Measurements from ENCODE around the gene COMMD9. TPM values are rescaled to one million over a fixed set of nuclear protein-coding genes. Genes with fewer than 3 reads are reported as not detected.
A peak's percentile ranks its signal among the peaks of the same experiment; 100 is the strongest.
"Not testable (repeated sequence)": the region's sequence is repeated elsewhere in the genome, so short reads cannot be mapped to it uniquely, and the experiment has no call there.

The COMMD9 gene
- 39.0 and 42.3 TPM in 2 replicates for total RNA-seq

DNA sequence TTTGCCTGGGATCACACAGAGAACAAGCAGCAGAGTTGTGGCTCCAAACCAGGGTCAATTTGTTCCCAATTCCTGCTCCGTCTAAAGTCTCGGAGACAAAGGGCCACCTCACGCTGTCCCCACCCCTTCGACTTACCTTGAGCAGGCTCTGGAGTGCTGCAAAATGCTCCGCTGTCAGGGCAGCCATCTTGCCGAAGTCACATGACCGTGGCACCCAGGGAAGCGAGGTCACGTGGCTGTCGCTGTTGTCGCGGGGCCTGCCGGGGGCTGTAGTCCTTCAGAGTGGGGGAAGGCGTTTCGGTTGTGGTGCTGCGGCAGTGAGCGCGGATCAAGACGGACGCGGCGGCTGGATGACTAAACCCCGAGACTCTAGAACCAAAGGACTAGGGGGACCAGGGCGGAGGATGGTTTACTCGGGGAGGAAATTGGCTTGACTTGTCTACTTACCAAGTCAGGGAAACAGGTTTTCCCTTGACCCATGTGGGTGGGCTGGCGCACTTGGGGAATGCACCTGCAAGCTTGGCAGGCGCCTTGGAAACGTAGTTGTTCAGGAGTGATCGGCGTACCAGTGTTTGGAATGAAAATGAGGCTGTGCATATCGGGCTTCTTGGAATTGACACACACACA is at the start of gene COMMD9:
COMMD9 (minus strand) TSS at position 199 of the 627 bp plus-strand sequence; CDS start at position 187, 12 bp downstream.
- Mint-ChIP-seq H3K4me1 (peaks cover 26% of the 10 kb centered on the region), H3K36me3 (ENCODE audit: low read depth) (no peaks in the 10 kb centered on the region), H3K27ac (peak within 1 kb of the TSS; percentile 87), H3K4me3 (peak within 1 kb of the TSS; percentile 91), H3K27me3 (no peaks in the 10 kb centered on the region), H3K9me3 (no peaks in the 10 kb centered on the region)
- DNase-seq = peak; percentile 98
- intact Hi-C loops (cut with micrococcal nuclease) = loop anchor here (1.0 to 2.0 kb wide), 3 partner anchors 65 to 627 kb away; partner anchors contain the start of genes TRAF6 and TRIM44

DNA sequence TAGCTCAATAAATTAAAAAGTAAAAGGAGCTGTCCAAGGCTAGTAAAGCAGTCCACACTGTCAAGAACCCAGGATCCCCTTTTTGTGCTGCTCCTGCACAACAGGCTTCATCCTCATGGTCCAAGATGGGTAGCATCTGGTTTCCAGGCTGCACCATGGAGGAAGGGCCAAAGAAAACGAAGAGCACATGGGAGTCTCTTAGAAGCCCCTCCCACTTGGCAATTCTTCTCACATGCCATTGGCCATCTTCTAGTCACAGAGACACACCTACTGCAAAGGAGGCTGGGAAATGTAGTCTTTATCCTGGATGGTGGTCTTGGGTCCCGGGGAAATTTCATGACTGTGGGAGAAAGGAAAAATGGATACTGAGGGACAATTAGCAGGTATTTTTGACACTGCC is 44.7 kb upstream of the COMMD9 start:
- DNase-seq = no peak
- no peak overlapping the region for H3K4me3 Mint-ChIP-seq
- peaks cover 6% of the 10 kb centered on the region for H3K4me1 Mint-ChIP-seq
- no peak overlapping the region for H3K27ac Mint-ChIP-seq
- peaks cover 29% of the 10 kb centered on the region for H3K27me3 Mint-ChIP-seq
- intact Hi-C loops (cut with micrococcal nuclease) = no loop called here
- H3K9me3 Mint-ChIP-seq = peaks cover 6% of the 10 kb centered on the region
- no peaks in the 10 kb centered on the region for H3K36me3 Mint-ChIP-seq (ENCODE audit: low read depth)

DNA sequence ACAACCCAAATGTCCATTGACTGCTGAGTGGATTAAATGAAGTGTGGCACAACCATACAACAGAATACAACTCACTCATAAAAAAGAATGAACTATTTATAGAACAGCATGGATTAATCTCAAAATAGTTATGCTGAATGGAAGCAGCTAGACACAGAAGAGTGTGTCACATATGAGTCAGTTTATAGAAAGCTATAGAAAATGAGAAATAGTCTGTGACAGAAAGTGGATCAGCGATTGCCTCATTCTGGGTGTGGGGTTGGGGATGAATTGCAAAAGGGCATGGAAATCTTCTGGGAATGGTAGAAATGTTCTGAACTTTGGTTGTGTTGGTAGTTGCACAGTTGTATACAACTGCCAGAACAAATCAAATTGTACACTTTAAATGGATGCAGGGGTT is 44.2 kb upstream of the COMMD9 start:
- peaks cover 6% of the 10 kb centered on the region for H3K9me3 Mint-ChIP-seq
- no peak overlapping the region for H3K4me3 Mint-ChIP-seq
- no peaks in the 10 kb centered on the region for H3K36me3 Mint-ChIP-seq (ENCODE audit: low read depth)
- intact Hi-C loops (cut with micrococcal nuclease) = no loop called here
- peaks cover 6% of the 10 kb centered on the region for H3K4me1 Mint-ChIP-seq
- H3K27ac Mint-ChIP-seq = no peak overlapping the region
- no peak for DNase-seq
- H3K27me3 Mint-ChIP-seq = peaks cover 28% of the 10 kb centered on the region

DNA sequence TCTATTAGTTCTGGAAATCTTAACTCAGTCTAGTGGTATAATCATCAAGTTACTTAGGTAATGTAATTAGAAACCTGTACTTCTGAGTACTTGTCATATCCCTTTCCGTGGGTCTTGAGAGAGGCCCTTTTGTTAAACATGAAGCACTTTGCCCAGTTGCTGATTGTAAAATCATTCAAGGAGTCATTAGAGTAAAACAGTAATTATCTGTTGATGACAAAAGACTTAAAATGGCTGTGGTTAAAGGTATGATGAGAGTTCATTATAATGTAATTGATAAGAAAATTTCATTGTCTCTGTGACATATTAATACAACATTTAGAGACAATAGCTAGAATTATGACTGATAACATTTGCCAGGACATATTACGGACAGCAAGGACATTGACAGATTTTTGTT is 41.2 kb upstream of the COMMD9 start:
- H3K27ac Mint-ChIP-seq = no peak overlapping the region
- intact Hi-C loops (cut with micrococcal nuclease) = no loop called here
- no peak overlapping the region for H3K4me3 Mint-ChIP-seq
- H3K27me3 Mint-ChIP-seq = peaks cover 32% of the 10 kb centered on the region
- DNase-seq = no peak
- peaks cover 6% of the 10 kb centered on the region for H3K4me1 Mint-ChIP-seq
- H3K36me3 Mint-ChIP-seq (ENCODE audit: low read depth) = no peaks in the 10 kb centered on the region
- peaks cover 6% of the 10 kb centered on the region for H3K9me3 Mint-ChIP-seq

DNA sequence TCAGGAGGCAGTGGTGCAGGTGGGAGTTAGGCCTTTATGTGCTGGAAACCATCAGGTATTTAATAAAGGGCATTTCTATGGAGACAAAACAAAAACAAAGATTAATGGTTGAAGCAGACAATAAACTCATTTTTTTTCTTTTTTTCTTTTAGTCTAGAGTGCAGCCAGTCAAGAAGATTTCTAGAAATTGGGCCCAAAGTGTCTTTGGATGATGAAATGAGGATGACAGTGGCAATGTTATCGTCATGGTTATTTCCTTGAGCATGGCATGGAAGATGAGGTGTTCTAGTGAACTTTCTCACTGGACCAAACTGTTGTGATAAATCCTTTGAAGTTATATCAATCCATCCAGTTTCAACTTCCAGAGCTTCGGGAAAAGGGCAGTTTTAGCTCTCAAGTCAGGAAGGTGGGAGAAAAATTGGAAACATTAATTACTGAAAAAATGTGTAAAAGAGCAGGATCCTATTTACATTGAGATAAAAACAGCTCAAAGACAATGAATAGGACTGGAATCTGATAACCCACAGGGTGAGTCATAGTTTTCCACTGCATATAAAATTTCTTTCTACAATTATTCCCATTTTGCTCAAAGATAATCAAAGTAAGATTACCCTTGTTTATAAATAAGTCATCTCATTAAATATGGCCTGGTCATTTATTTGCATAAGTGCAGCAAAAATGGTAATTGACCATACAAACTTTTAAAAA is 39.9 kb upstream of the COMMD9 start:
- H3K4me3 Mint-ChIP-seq = no peak overlapping the region
- H3K9me3 Mint-ChIP-seq = peaks cover 6% of the 10 kb centered on the region
- peaks cover 6% of the 10 kb centered on the region for H3K4me1 Mint-ChIP-seq
- H3K36me3 Mint-ChIP-seq (ENCODE audit: low read depth) = no peaks in the 10 kb centered on the region
- intact Hi-C loops (cut with micrococcal nuclease) = loop anchor here (2.0 kb wide), 1 partner anchor 14 kb away; no protein-coding TSS in a partner anchor
- peaks cover 29% of the 10 kb centered on the region for H3K27me3 Mint-ChIP-seq
- DNase-seq = no peak
- no peak overlapping the region for H3K27ac Mint-ChIP-seq

DNA sequence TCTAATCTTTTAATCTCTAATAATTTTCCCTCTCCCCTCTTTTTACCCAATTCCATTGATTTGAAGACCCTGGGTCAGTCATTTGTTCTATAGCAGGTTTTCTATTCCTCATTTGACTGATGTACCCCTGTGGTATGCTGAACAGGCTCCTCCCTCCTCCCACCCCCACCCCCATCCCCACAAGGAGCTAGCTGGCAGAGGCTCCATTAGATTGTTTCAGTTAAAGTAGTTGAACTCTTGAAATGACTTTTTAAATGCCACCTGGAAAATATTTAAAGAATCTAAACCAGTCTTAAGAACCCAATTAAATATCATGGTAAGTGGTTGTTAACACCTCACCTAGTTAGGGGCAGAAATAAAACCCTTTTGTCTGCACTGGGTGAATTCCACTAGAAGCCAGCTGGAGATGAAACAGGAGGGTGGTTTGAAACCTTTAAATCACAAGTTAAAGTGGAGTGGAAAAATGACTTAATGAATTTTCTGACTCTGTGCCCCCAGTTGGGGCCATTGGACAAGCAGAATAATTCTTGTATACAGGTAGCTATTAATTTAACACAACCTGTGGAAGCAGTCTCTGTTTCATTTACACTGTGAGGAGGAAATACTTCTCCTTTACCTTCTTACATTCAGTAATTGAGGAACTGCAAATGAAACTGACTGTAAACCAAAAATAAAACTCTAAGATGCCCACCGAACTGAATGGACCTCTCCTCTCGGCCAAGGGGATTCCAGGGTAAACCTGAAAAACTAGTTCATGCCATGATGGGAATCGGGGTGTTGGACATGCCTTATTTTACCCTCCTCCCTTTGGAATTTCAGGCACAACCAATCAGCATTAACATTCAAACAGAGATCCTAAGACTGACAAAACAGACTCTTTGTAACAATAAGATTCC is 37.5 kb upstream of the COMMD9 start:
- H3K9me3 Mint-ChIP-seq = no peaks in the 10 kb centered on the region
- peaks cover 16% of the 10 kb centered on the region for H3K27me3 Mint-ChIP-seq
- H3K27ac Mint-ChIP-seq = no peak overlapping the region
- no peak for DNase-seq
- no peak overlapping the region for H3K4me3 Mint-ChIP-seq
- intact Hi-C loops (cut with micrococcal nuclease) = no loop called here
- H3K36me3 Mint-ChIP-seq (ENCODE audit: low read depth) = no peaks in the 10 kb centered on the region
- H3K4me1 Mint-ChIP-seq = peaks cover 2% of the 10 kb centered on the region

DNA sequence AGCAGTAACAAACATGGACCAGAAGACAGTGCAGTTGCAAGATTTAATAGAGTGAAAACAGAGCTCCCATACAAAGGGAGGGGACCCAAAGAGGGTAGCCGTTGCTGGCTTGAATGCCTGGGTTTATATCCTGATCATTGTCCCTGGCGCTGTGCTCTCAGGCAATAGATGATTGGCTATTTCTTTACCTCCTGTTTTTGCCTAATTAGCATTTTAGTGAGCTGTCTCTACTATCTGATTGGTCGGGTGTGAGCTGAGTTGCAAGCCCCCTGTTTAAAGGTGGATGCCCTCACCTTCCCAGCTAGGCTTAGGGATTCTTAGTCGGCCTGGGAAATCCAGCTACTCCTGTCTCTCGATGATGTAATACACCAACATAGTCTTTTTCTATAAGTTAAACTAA is 36.2 kb upstream of the COMMD9 start:
- intact Hi-C loops (cut with micrococcal nuclease); H3K36me3 Mint-ChIP-seq (ENCODE audit: low read depth); H3K4me1 Mint-ChIP-seq; H3K4me3 Mint-ChIP-seq; H3K9me3 Mint-ChIP-seq; DNase-seq; H3K27ac Mint-ChIP-seq: not testable (repeated sequence)
- H3K27me3 Mint-ChIP-seq = peaks cover 17% of the 10 kb centered on the region

DNA sequence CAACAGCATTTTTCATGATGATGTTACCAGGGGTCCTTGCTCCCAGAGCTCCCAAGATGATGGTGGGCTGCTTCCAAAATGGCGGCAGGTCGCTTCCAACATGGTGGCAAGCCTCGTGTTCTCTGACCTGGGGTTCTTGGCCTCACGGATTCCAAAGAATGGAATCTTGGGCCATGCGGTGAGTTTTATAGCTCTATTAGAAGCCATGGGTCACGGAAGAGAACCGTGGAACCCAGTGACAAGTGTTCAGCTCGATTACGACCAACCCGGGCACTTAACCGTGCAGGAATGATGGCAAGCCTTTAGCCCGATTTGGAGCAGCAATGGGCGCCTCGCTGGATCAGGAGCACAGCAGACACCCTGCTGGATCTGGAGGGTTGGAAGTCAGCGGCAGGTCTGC is 35.7 kb upstream of the COMMD9 start:
- H3K9me3 Mint-ChIP-seq; H3K4me1 Mint-ChIP-seq; intact Hi-C loops (cut with micrococcal nuclease); DNase-seq; H3K4me3 Mint-ChIP-seq; H3K27ac Mint-ChIP-seq; H3K36me3 Mint-ChIP-seq (ENCODE audit: low read depth): not testable (repeated sequence)
- peaks cover 17% of the 10 kb centered on the region for H3K27me3 Mint-ChIP-seq

DNA sequence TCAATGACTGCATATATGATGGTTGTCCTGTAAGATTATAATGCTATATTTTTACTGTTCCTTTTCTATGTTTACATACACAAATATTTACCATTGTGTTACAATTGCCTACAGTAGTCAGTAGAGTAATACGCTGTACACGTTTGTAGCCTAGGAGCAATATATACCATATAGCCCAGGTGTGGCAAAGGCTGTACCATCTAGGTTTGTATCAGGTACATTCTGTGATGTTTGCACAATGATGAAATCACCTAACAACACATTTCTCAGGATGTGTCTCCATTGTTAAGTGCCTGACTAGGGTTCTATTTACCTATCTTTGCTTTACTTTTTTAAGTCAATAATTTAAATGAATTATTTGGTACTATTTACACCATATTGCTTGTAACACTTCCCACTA is 28.8 kb upstream of the COMMD9 start:
- intact Hi-C loops (cut with micrococcal nuclease) = no loop called here
- H3K9me3 Mint-ChIP-seq = no peaks in the 10 kb centered on the region
- no peaks in the 10 kb centered on the region for H3K36me3 Mint-ChIP-seq (ENCODE audit: low read depth)
- H3K27ac Mint-ChIP-seq = no peak overlapping the region
- H3K4me3 Mint-ChIP-seq = no peak overlapping the region
- H3K4me1 Mint-ChIP-seq = no peaks in the 10 kb centered on the region
- no peak for DNase-seq
- H3K27me3 Mint-ChIP-seq = peaks cover 28% of the 10 kb centered on the region

DNA sequence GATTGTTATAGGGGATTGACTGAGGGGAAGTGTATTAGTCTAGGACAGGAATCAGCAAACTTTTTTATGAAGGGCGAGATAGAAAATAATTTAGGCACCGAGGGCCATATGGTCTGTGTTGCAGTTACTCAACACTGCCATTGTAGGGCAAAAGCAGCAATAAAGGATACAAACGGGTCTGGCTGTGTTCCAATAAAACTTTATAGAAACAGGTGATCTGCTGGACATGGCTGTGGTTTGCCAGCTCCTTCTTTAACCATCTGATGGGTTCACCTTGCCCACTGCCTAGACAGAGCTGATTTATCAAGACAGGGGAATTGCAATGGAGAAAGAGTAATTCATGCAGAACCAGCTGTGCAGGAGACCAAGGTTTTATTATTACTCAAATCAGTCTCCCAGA is 26.8 kb upstream of the COMMD9 start:
- Mint-ChIP-seq H3K4me3 (no peak overlapping the region), H3K4me1 (no peaks in the 10 kb centered on the region)
- no peak for DNase-seq

DNA sequence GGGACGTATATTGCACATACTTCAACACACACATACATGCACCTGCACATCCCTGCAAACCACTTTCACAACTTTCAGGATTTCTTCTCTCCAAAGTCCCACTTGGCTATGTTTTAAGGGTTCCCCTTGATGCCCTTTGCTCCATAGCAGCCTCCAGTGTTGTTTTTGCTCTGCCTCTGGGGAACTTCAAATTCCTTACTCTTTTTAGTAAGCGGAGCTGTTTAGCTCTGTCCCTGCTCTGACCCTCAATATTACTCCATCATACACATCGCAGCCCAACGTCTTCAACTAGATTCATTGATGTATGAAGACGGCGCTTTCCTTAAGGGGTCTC is 25.2 kb upstream of the COMMD9 start:
- Mint-ChIP-seq H3K36me3 (ENCODE audit: low read depth) (no peaks in the 10 kb centered on the region), H3K27ac (no peak overlapping the region), H3K27me3 (peaks cover 33% of the 10 kb centered on the region), H3K9me3 (no peaks in the 10 kb centered on the region), H3K4me1 (no peaks in the 10 kb centered on the region), H3K4me3 (no peak overlapping the region)
- intact Hi-C loops (cut with micrococcal nuclease) = no loop called here
- no peak for DNase-seq

More for the DNA sequence above, 26.8 kb upstream of the COMMD9 start:
- H3K36me3 Mint-ChIP-seq (ENCODE audit: low read depth) = no peaks in the 10 kb centered on the region
- no peaks in the 10 kb centered on the region for H3K9me3 Mint-ChIP-seq
- intact Hi-C loops (cut with micrococcal nuclease) = no loop called here
- peaks cover 33% of the 10 kb centered on the region for H3K27me3 Mint-ChIP-seq
- H3K27ac Mint-ChIP-seq = no peak overlapping the region

DNA sequence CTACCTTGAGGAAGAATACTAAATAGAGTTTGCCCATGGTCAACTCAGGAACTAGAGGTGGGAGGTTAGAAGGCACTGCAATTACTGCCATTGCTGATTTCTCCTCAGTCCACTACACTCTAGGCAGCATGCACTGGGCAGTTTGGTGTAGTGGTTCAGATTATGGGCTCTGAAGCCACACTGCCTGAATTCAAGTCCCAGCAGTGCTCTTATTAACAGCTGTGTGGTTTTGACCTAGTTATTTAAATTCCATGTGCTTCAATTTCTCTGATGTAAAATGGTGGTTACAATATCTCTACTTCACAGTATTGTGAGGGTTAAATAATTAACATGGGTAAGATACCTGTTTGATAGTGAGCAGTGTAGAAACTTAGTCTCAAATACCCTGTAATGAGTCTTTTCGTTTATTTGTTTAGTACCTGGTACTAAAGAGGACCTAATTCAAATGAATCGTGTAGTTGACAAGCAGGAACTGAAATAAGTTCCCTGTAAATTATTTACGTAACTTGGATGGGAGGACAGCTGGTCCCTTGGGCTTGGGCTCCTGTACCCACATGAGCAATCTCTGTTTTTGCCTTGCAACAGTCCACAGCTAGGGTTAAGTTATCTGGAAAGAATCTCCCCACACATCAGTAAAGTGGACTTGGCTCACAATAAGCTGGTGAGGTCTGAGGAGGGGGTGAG is 24.7 kb upstream of the COMMD9 start:
- H3K27me3 Mint-ChIP-seq = peaks cover 34% of the 10 kb centered on the region
- H3K36me3 Mint-ChIP-seq (ENCODE audit: low read depth) = no peaks in the 10 kb centered on the region
- H3K27ac Mint-ChIP-seq = no peak overlapping the region
- DNase-seq = no peak
- H3K4me1 Mint-ChIP-seq = no peaks in the 10 kb centered on the region
- H3K4me3 Mint-ChIP-seq = no peak overlapping the region
- intact Hi-C loops (cut with micrococcal nuclease) = no loop called here
- H3K9me3 Mint-ChIP-seq = peaks cover 2% of the 10 kb centered on the region

DNA sequence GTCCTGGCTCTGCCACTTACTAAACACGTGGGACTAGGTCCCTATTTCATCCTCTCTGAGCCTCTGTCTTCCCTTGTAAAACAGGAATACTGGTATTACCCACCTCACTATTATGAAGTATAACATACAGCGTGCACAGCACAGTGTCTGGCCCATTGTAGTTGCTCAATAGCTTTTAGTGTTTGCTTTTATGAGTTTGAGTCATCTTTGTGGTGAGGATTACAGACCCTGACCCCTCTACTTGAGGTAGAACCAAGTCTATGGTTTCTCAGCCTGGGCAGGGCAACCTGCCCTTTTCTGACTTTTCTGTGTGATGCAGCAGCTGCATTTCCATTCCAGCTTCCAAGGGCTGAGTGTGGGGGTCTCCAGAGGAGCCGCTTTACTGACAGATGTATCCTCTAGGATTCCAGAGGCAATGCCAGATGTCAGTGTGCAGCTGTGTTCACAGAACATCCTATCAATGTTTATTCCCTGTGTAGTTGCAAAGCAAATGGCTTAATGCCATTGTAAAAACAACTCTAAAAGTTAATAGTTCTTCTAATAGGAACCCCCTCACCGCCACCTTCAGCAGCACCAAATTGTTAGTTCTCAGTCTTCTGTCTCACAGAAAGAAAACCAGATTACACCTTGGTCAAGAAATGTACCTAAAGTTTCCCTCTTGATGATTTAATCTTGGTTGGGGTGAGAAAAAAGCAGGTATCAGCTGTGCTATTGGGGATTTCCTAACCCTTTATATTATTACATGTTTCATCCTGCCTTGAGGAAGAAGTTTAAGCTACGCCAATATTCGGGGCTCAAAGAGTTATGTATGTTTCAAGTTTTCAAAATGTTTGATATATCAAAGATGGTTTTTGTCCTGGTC is 23.6 kb upstream of the COMMD9 start:
- Mint-ChIP-seq H3K27ac (no peak overlapping the region), H3K4me1 (no peaks in the 10 kb centered on the region), H3K4me3 (no peak overlapping the region), H3K36me3 (ENCODE audit: low read depth) (no peaks in the 10 kb centered on the region), H3K9me3 (peaks cover 4% of the 10 kb centered on the region), H3K27me3 (peaks cover 34% of the 10 kb centered on the region)
- DNase-seq = no peak
- intact Hi-C loops (cut with micrococcal nuclease) = no loop called here
